ENCODE measurements around the gene AP5B1.

DNA sequence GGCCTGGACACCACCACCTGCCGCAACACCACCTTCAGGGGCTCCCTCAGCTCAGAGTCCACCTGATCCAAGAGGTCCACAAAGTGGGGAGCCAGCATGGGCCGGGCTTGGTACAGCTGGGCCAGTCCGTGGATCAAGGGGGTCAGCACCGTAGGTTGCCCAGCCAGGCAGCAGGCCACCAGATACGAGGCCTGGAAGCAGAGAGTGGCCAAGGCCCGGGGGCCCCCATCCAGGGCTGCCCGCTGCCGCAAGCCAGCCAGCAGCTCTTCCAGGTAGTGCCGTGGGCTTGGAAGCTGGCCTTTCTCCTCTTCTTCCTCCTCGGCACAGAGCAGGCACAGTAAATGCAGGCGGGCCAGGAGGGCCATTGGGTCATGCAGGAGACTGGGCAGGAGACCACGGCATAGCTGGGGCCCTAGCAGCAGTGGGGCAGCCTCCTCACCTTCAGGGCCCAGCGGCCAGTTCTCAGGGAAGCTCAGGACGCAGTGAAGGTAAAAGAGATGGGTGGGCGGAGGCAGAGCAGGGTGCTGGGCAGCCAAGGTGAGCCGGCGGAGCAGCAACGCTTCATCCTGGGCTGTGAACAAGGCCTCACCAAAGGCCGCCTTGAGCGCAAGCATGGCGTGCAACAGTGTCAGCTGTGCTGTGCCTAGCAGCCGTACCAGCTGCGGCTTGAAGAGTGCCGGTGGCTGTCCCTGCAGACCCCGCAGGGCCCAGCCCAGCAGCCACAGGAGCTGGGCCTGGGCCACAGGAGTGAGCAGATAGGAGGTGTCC, 1.7 kb downstream of the AP5B1 start:
- TF ChIP-seq ZNF565 (CRISPR knock-in tag; conservative IDR thresholded peaks at IDR 0.05; ENCODE audit: low read depth) (no peak), OSR1 (CRISPR knock-in tag; IDR thresholded peaks at IDR 0.05) (no peak), ZFP3 (CRISPR knock-in tag; IDR thresholded peaks at IDR 0.05) (no peak), ZC3H10 (CRISPR knock-in tag; IDR thresholded peaks at IDR 0.05) (no peak), PPARA (CRISPR knock-in tag; IDR thresholded peaks at IDR 0.05; ENCODE audit: borderline replicate concordance) (no peak), ZFP30 (CRISPR knock-in tag; IDR thresholded peaks at IDR 0.05) (no peak), RARB (CRISPR knock-in tag; IDR thresholded peaks at IDR 0.05) (no peak)
- TF ChIP-seq, protein P1, sequence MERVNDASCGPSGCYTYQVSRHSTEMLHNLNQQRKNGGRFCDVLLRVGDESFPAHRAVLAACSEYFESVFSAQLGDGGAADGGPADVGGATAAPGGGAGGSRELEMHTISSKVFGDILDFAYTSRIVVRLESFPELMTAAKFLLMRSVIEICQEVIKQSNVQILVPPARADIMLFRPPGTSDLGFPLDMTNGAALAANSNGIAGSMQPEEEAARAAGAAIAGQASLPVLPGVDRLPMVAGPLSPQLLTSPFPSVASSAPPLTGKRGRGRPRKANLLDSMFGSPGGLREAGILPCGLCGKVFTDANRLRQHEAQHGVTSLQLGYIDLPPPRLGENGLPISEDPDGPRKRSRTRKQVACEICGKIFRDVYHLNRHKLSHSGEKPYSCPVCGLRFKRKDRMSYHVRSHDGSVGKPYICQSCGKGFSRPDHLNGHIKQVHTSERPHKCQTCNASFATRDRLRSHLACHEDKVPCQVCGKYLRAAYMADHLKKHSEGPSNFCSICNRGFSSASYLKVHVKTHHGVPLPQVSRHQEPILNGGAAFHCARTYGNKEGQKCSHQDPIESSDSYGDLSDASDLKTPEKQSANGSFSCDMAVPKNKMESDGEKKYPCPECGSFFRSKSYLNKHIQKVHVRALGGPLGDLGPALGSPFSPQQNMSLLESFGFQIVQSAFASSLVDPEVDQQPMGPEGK (CRISPR knock-in tag; IDR thresholded peaks at IDR 0.05; ENCODE audit: borderline replicate concordance) = no peak
- TF ChIP-seq, protein P2, sequence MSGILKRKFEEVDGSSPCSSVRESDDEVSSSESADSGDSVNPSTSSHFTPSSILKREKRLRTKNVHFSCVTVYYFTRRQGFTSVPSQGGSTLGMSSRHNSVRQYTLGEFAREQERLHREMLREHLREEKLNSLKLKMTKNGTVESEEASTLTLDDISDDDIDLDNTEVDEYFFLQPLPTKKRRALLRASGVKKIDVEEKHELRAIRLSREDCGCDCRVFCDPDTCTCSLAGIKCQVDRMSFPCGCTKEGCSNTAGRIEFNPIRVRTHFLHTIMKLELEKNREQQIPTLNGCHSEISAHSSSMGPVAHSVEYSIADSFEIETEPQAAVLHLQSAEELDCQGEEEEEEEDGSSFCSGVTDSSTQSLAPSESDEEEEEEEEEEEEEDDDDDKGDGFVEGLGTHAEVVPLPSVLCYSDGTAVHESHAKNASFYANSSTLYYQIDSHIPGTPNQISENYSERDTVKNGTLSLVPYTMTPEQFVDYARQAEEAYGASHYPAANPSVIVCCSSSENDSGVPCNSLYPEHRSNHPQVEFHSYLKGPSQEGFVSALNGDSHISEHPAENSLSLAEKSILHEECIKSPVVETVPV (CRISPR knock-in tag; IDR thresholded peaks at IDR 0.05) = no peak
- TF ChIP-seq, protein P3, sequence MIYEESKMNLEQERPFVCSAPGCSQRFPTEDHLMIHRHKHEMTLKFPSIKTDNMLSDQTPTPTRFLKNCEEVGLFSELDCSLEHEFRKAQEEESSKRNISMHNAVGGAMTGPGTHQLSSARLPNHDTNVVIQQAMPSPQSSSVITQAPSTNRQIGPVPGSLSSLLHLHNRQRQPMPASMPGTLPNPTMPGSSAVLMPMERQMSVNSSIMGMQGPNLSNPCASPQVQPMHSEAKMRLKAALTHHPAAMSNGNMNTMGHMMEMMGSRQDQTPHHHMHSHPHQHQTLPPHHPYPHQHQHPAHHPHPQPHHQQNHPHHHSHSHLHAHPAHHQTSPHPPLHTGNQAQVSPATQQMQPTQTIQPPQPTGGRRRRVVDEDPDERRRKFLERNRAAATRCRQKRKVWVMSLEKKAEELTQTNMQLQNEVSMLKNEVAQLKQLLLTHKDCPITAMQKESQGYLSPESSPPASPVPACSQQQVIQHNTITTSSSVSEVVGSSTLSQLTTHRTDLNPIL (CRISPR knock-in tag; IDR thresholded peaks at IDR 0.05; ENCODE audit: low read depth) = no peak
